GM21526 (cell line): Measurements from ENCODE around the gene CALY.

Experiments used
- ATAC-seq: cut with Tn5 transposase; IDR thresholded peaks from one replicate; pipeline ENCODE4 v1.9.1; 2021; ENCODE audit warnings: moderate library complexity; ENCODE audit not compliant: unreplicated experiment, low FRiP score

CALY gene

DNA sequence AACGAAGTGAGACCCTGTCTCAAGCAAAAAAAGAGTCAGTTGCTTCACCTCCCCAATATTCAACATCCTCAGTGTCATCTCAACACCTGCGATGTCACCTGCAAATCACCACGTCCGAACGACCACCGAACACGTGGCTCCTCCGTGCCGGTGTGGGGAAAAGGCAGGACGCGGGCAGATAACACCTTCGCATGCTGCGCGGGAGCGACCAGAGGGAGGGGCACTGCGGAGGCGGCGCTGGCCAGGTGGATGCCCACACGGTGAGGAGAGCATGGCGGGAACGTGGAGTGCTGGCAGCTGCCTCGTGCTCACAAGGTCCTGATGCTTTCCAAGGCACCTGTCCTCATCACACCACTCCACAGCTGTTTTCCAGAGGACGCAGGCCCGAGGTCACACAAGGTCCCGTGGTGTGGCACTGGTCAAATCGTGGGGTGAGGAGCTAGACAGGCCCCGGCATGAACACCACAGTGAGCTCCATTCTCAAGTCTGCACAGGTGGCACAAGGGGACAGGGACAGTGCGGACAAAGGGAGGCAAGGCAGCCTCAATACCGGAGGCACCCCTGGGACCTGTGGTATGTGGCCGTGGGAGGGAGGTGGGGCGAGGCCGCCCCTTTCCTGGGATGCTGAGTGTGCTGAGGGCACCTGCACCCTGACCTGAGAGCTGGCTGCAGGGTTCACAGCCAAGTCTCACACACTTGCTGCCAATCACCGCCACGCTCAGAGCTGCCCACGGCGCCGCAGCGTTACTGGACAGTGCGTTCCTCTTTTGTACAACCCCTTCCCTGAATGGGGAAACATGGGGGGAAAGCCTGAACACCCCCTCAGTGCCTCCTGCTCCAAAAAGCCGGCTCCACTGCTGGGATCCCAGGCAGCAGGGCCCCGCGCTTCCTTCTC lies 41.0 kb downstream of the CALY start:
- ATAC-seq = no peak

DNA sequence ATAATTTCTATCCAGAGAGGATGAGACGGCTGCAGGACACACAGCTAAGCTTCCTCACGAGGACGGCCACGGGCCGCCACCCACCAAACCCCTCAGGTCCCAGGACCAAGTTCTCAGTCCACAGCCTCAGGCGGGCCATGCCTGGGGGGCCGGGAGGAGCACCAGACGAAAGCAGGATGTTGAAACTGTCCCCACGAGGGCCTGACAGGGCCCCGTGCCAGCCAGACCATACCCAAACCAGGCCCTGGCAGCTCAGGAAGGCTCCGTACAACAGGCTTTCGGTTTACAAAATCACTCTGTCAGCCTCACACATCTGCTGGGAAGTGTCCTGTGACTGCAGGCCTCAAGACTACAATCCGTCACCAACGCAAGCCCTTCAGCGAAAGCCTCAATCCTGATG lies 42.5 kb downstream of the CALY start:
- no peak for ATAC-seq

DNA sequence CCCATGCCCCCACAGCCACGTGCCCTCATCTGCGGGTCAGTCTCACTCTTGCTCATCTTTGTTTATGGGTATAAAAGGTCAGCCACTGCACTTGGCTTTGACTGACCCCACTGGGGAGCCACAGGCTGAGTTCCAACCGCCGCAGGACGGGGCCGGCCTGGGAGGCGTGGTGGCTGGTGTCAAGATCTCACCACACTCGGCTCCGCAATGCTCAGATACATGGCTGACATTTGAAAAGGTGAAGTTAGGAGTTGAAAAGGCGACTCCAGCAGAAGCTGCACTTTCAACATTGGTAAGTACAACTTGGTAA lies 42.9 kb downstream of the CALY start:
- ATAC-seq = no peak

DNA sequence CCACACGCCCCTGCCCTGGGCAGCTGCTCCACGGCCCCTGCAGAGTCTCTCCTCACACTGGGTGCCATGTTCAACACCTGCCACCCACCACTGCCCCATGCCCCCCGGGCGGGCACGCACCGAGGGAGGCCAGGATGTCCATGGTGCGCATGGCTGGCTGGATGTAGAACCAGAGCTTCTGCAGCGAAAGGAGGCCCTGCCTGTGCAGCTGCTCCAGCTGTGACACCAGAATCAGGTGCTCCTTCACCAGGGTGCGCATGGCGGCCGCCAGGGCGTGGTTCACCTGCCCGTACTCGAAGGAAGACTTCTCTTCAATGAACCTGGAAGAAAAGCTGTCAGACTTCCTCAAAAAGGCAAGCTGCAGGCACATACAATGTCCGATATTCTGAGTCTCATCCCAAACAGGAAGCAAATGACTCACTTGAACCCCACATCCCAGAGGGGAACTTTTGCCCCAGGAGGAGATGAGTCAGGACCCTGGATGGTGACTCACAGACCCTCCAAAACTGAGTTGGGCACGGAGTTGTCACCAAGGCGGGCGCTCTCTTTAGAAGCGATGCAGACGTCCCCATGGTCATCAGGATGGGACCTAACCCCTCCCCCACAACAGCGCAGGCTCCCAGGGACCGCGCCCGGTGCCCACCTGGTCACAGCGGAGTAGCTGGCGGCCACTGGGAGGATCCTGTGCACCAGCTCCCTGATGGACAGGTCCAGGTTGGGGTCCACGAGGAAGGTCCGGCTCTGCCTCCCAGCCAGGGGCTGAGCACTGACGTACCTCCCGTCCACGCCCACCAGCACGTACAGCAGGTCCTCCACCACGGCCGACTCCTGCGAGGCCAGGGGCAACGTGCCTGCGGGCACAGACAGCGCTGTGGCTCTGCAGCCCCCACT lies 43.5 kb downstream of the CALY start:
- no peak for ATAC-seq

DNA sequence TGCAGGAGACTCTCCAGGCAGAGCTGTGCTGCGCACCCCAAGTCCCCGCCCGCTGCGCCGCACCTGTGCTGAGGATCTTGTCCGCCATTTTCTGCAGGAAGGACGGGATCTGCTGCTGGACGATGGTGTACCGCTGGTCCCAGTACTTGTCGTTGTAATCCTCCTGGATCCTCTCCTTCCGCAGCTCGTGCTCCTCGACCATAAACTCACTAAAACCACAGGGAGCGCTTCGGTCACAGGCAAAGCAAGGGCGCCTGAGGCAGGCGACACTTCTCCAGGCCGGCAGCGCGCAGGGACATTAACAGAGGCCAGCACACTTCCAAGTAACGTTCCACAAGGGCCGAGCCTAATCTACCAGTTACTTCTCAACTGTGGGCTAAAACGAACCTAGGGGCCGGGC lies 46.9 kb downstream of the CALY start:
- ATAC-seq = no peak

DNA sequence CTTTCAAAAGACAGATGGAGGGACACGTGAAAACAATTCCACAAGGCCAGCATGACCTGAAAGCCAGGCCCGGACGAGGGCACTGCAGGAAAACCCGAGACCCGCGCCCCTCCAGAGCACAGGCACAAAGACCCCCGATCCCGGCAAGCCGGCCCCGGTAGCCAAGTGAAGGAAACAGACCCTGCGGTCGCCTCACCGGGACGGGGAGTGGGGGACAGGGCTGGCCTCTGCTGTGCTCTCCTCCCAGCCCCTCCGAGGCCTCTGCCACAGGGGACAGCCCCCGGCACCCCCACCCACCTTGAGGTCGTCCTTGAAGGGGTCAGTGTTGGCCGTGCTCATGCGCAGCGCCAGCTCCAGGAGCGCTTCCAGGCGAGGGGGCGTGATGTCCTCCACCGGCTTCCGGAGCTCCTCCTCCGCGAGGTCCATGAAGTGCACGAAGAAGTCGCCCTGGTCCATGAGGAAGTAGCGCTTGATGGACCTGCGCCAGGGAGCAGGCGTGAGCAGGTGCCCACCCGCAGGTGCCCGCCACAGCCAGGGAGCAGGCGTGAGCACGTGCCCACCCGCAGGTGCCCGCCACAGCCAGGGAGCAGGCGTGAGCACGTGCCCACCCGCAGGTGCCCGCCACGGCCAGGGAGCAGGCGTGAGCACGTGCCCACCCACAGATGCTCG lies 48.7 kb downstream of the CALY start:
- ATAC-seq = no peak

DNA sequence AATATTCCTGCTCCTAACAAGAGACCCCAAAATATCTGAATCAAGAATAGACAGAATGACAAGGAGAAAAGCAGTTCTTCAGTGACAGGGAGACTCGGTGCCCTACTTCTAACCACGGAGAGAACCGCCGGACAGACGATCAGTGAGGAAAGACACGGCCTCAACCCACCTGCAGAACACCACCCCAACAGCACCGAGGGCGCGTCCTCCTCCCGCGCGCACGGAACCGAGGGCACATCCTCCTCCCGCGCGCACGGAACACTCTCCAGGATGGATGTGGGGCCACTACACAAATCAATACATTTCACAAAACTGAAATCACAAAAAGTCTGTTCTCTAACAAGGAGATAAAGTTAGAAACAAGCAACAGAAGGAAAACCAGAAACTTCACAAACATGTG lies 50.3 kb downstream of the CALY start:
- no peak for ATAC-seq

DNA sequence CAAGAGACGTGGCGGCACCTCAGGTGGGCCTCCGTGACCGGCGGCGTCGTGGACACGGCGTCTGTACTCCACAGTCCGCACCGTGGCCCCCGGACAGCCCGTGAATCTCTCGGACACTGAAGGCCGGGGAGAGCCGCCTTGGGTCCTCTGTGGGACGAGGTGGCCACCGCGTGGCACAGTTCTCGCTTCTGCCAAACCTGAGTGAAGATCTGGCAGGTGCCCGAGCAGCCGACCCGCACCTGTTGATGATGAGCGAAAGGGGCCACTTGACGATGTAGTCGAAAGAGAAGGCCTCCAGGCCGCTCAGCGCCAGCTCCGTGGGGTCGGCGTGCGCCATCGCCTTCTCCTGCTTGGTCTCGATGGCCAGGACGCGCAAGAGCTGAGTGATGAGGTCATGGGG lies 51.5 kb downstream of the CALY start:
- no peak for ATAC-seq

DNA sequence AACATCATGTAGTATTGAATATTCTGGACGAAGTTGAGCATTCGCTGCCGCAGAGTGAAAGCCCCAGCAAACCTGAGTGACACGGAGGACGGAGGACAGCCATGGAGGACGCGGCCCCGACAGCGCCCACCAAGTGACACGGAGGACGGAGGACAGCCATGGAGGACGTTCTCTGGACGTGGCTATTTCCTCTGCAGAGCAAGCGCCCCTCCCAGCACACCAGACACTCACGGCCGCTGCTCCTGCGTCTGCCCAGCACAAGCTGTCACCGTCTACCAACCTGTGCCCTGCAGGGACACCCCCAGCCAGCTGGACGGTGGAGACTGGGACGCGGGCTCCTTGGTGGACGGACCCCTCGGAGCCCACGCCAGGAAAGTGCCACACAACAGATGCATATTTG lies 52.8 kb downstream of the CALY start:
- no peak for ATAC-seq

DNA sequence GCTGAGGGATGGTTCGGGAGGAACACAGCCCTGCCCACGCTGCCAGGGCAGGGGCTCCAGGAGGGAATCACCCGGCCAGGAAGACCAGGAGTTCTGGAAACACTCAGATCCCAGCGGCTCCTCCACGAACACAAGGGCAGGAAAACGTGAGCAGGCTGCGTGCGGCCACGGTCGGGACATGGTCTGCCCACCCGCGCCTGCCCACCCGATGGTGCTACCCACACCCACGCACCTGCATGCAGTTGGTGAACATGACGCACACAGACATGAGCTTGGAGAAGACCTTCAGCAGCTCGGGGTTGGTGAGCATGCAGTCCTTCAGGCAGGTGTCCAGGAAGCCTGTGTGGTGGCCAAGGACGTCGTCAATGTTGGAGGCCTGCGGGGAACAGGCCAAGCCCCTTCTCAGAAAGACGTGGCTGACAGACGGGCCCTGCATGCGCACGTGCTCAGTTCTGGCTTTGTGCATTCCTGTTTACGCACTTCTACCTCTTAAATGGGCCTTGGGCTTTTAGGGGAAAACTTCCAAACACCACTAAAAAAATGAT lies 53.8 kb downstream of the CALY start:
- no peak for ATAC-seq

DNA sequence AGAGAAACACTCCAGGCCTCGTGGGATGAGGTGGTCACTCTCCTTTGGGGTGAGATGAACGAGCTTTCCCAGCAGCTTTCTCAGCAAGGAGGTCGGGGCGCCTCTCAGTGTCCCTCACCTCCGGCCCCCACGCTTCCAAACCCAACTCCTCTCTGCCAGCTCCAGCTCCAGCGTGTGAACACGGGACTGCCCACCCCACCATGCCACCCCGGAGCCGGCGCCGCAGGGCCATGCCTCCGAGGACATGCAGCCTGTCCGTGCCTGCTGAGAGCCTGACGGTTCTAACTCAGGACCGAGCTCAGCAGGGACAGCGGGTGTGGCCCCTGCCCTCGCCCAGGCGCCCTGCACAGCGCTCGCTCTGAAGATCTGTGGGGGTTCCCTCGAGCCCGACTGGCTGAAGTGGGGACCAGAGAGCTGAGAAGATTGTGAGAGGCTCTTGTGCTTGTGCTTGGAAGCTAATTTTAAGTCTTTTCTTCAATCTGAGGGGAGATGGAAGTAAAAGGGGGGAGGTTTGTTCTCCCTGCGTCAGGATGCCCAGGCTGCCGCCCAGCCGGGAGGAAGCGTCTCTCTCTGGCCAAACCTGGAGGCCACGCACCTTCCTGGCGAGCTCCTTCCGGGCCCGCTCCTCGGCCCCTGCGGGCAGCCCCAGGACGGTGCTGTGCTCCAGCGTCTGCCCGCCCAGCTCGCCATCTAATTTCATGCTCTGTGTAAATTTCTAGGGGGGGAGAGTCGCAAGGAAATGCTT lies 54.9 kb downstream of the CALY start:
- no peak for ATAC-seq

DNA sequence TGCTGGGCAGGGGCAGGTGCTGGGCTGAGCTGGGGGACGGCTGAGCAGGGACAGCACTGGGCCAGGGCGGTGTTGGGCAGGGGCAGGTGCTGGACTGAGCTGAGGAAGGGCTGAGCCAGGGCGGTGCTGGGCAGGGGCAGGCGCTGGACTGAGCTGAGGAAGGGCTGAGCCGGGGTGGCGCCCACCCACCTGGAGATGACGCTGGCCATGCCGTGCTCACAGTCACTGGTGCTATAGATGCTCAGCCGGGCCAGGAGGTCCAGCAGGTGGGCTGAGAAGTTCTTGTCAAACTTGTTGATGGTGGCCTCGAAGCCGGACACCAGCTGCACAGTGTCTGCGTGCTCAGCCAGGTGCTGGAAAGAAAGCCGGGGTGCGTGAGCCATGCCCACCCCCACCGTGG lies 55.6 kb downstream of the CALY start:
- ATAC-seq = no peak

DNA sequence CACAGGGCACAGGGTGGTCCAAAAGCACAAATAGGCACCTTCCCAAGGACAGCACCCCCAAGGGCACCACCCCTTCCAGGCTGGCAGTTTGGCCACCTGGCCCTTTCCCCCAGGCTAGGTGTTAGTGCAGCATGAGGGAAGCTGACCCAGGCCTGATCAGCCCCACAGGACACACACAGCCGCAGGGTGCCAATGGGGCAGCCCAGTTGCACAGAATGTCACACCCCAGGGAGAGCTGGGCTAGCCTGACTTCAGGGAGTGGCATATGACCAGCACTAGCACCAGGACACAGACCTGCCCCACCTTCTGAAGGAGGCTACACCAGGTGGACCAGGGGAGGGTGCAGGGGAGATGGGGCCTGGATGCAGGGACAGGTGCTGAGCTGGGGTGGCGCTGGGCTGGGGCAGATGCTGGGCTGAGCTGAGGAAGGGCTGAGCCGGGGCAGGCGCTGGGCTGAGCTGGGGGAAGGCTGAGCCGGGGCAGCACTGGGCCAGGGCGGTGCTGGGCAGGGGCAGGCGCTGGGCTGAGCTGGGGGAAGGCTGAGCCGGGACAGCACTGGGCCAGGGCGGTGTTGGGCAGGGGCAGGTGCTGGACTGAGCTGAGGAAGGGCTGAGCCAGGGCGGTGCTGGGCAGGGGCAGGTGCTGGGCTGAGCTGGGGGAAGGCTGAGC lies 56.2 kb downstream of the CALY start:
- no peak for ATAC-seq

DNA sequence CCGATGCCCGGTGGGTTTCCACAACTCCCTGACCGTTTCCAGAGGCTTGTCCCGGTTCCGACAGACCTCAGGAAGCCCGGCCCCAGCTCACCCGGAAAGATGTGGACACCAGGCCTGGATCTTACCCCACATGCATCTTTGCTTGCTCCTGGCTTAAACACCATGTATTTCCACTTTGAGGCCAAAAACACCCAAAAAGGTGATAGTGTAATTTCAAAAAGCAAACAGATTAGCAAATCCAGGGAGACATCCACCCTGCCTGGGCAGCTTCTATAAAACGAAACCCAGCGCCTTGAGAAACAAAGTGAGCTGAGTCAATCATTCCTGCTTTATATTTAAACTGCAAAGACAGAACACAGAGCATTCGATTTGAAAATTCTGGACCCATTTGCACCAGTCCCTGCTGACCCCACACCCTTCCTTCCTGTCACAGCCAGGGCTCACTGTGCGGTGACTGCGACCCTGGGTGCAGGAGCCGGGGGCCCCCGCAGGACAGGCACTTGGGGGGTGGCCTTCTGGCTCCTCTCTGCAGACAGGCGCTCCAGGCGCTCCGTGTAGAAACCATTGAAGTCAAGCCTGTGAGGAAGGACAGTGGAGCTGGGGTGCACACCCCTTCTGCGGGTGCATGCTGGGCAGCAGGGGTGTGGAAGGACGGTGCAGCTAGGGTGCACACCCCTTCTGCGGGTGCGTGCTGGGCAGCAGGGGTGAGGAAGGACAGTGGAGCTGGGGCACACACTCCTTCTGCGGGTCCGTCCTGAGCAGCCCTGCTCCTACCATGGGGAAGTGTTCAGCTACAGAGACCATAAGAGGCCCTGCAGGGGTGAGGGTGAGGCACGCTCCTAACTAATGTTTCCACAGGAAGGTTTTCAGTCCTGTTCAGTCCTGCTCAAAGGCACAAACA lies 57.1 kb downstream of the CALY start:
- ATAC-seq = no peak

DNA sequence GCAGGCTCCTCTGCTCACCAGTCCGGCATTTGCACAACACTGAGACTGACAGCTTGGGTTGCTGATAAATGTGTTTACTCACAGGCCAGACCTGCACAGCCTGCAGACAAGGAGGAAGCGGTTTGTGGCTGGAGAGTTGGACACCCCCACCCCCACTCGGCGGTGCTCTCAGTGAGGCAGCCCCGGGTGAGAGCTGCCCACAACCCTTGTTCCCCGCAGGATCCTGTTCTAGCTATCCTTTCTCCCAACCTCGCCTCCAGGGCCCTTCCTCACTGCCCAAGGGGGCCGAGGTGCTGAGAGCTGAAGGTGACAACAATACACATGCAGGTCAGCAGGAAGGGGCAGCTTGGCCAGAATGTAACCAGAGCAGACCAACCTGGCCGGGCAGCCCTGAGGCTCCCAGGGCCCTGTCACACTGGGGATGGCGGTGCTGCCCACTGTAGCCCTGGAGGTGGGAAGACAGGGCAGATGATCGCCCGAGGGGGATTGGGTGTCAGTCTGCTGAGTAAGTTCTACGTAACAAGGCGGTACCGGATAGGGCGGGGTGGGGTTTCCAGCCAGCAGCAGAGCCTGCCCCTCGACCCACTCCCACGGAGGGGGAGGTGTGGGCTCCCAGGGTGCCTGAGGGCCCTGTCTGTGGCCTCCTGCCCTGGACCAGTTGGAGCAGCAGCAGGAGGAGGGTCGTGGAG lies 58.0 kb downstream of the CALY start:
- peak; percentile 28 for ATAC-seq

DNA sequence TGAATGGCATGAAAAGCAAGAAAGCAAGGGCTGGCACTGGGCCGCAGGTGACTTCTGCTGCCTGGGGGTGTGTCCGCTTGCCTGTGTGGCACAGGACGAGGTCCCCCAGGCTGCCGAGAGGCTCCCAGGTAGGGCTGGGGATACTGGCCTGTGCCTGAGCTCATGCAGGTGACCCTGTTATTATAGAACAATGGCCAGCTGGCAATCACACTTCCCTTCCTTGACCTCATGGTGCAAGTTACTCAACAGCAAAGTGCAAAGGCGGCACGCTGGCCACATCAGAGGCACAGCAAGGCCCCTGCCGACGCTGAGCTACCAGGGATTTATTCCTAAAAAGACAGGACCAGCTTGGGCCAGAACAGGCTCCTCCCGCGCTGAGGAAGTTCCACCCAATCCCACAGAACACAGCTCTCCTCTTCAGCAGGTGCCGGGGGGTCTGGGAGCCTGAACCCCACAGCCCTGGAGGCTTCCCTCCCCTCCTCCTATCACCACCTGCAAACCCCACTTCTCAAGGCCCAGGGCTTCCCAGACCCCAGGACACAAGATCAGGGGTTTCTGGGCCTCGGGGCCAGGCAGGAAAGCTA lies 58.6 kb downstream of the CALY start:
- ATAC-seq = no peak

DNA sequence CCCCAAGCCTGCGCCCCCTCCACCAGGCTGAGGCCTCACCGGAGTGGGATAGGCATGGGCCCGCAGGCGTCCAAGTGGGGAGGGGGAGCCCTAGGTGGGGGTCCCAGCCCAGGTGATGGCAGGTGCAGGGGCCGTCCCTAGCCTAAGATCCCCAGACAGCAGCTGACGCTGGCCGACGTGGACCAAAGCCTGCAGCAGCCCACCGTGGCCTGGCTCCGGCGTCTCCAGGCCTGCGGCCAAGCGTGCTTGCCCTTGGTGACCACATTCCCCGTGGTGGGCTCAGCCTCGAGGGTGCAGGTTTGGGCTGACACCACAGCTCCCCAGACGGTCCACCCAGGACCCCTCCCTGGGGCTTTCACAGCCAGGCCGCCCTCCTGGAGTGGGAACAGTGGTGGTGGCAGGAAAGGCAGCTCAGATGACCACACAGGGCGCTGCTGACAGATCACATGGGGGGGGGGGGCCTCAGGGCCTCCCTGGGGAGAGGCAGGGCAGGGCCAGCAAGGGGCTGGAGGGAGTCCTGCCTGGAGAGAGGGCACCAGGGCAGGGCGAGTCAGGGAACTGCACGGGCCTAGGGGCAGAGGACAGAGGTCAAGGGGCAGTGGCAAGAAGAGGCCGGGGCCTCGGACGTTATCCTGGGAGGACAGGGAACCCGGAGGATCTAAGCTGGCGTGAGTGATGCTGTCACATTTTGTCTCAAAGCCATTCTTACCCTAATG lies 59.3 kb downstream of the CALY start:
- ATAC-seq = no peak
